CD4-positive, alpha-beta T cell treated with Interleukin-17A for 4 hours (primary cell): ENCODE measurements around the gene RIT1.

ENCODE experiments used
- DNase-seq: peaks from one replicate; pipeline ENCODE4 v3.0.0-alpha.2; 2020; ENCODE audit warnings: mixed read lengths

RIT1 gene

GRCh38 chr1:155911156-155912055 lies at the start of gene RIT1:
Gene RIT1, minus strand, starts transcription at chr1:155911349. Its CDS starts 588 bp downstream, at chr1:155910761.
- DNase-seq = peak; percentile 89

- DNase-seq = no peak
Measured at GRCh38 chr1:155960081-155960745, 49.1 kb upstream of the RIT1 start.

- DNase-seq = no peak
Measured at GRCh38 chr1:155957411-155957915, 46.3 kb upstream of the RIT1 start.

- DNase-seq = no peak
Measured at GRCh38 chr1:155954645-155955044, 43.5 kb upstream of the RIT1 start.

GRCh38 chr1:155952505-155952890 lies 41.3 kb upstream of the RIT1 start:
- no peak for DNase-seq

- no peak for DNase-seq
Measured at GRCh38 chr1:155951753-155952504, 40.8 kb upstream of the RIT1 start.

- no peak for DNase-seq
Measured at GRCh38 chr1:155950829-155951228, 39.7 kb upstream of the RIT1 start.

- DNase-seq = no peak
Measured at GRCh38 chr1:155947741-155948140, 36.6 kb upstream of the RIT1 start.

- no peak for DNase-seq
Measured at GRCh38 chr1:155947292-155947691, 36.1 kb upstream of the RIT1 start.

- no peak for DNase-seq
Measured at GRCh38 chr1:155946633-155947219, 35.6 kb upstream of the RIT1 start.

GRCh38 chr1:155944444-155944799 lies 33.3 kb upstream of the RIT1 start:
- DNase-seq = no peak

- DNase-seq = no peak
Measured at GRCh38 chr1:155942578-155943141, 31.5 kb upstream of the RIT1 start.

GRCh38 chr1:155941845-155942531 lies 30.8 kb upstream of the RIT1 start:
- DNase-seq = no peak

GRCh38 chr1:155940993-155941844 lies 30.1 kb upstream of the RIT1 start, which contains the start of gene RXFP4:
Gene RXFP4, plus strand, starts transcription at chr1:155941638. Its CDS starts 72 bp downstream, at chr1:155941710.
- DNase-seq = no peak

- DNase-seq = no peak
Measured at GRCh38 chr1:155940482-155940992, 29.4 kb upstream of the RIT1 start.

- peak; percentile 43 for DNase-seq
Measured at GRCh38 chr1:155938220-155938627, 27.1 kb upstream of the RIT1 start.

- DNase-seq = no peak
Measured at GRCh38 chr1:155934936-155935590, 23.9 kb upstream of the RIT1 start.

- DNase-seq = peak; percentile 95
Measured at GRCh38 chr1:155934097-155934935, 23.2 kb upstream of the RIT1 start, which contains the start of gene KHDC4. Gene KHDC4, minus strand, starts transcription at chr1:155934413. Its CDS starts 40 bp downstream, at chr1:155934373.

- no peak for DNase-seq
Measured at GRCh38 chr1:155933591-155934096, 22.5 kb upstream of the RIT1 start.
